ENCODE data around the gene GINS3.
A peak's percentile ranks its signal among the peaks of the same experiment; 100 is the strongest.

DNA sequence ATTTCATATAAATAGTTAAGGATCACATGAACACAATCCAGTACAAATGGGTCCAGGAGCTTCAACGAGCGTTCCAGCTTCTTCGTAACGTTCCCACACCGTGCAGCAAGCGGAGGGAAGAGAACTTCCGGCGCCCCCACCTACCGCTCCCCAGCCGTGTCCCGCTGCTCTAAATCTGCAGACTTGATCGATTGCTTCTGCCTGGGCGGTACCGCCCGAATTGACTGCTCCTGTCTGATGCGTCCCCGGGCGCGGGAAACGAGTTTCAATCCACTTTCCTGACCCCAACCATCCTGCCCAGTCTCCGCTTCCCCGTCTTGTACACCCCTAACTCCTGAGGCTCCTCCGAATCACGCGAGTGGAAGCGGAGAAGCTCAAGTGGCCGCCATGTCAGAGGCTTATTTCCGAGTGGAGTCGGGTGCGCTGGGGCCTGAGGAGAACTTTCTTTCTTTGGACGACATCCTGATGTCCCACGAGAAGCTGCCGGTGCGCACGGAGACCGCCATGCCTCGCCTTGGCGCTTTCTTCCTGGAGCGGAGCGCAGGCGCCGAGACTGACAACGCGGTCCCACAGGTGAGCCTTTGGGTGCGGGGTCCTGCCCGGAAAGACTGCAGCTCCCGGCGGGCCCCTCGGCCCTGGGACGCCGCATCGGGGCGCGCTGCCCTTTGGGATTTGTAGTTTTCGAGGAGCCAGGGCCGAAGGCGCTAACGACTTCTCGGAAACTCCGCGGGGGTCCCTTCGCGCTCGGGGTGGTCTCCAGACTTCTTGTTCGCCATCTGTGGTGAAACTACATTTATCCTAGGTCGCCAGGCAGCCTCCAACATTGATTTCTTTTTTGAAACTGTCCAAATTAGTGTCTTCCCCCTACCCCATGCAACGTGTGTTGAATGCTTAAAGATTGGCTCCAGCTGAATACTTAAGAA, at the start of gene GINS3:
- TF ChIP-seq POLR2A (IDR thresholded peaks at IDR 0.05): peak; percentile 51
- no peak for TF ChIP-seq CTCF (IDR thresholded peaks at IDR 0.05)
